SK-N-SH (cell line): ENCODE data around the gene TCHP. TPM values are rescaled to one million over a fixed set of nuclear protein-coding genes. Genes with fewer than 3 reads are reported as not detected.
"Not testable (repeated sequence)": the region's sequence is repeated elsewhere in the genome, so short reads cannot be mapped to it uniquely, and the experiment has no call there.

Experiments
- CTCF ChIA-PET: fragments of 300-600, 350-600 bp; formaldehyde crosslinking; extraction: SDS; loops from one replicate; lab custom pipeline; 2021; lab: Yijun Ruan, JAX
- POLR2A ChIA-PET: fragments of 350-600 bp; sonication (Branson Sonifier 250); formaldehyde crosslinking; extraction: SDS; loops from one replicate; lab custom pipeline; 2020; ENCODE audit warnings: antibody characterized with exemption, inconsistent platforms; lab: Yijun Ruan, JAX
- DNase-seq: peaks from one replicate; pipeline ENCODE4 v3.0.0; 2012
- H2AFZ ChIP-seq: fragments of 200-600 bp; sonication (generic); 2 replicates; pipeline ENCODE4 v1.8.1; 2016; ENCODE audit warnings: antibody characterized with exemption, mild to moderate bottlenecking, low read depth
- H3F3A ChIP-seq: fragments of 200-600 bp; sonication (generic); replicated peaks from 2 replicates; pipeline ENCODE3; 2016; ENCODE audit warnings: antibody characterized with exemption, mild to moderate bottlenecking; ENCODE audit not compliant: insufficient read depth
- H3K27ac ChIP-seq, 2 experiments: fragments of 200-500 bp in 1 of 2; fragments of 200-600 bp in 1 of 2; sonication (Bioruptor generic) in 1 of 2; sonication (generic), shearing (Covaris generic) in 1 of 2; 2 replicates each; pipeline versions ENCODE4 v1.5.1 to v1.6.1; 2014 to 2016; ENCODE audit warnings: low read depth in 2 of 2, inconsistent platforms in 1 of 2, low read length in 1 of 2, mild to moderate bottlenecking in 1 of 2, mixed read lengths in 1 of 2
- H3K27me3 ChIP-seq: fragments of 200-600 bp; sonication (generic), shearing (Covaris generic); 2 replicates; pipeline ENCODE4 v1.6.1; 2016; ENCODE audit warnings: mixed run types; ENCODE audit not compliant: insufficient read depth
- H3K36me3 ChIP-seq, 2 experiments: fragments of 200-500 bp in 1 of 2; fragments of 200-600 bp in 1 of 2; sonication (Bioruptor generic) in 1 of 2; sonication (generic) in 1 of 2; replicated peaks in 1 of 2; 2 replicates each; pipeline versions ENCODE3 to v1.5.1; 2014 to 2016; ENCODE audit warnings: low read length in 1 of 2, mild to moderate bottlenecking in 1 of 2; ENCODE audit not compliant: insufficient read depth in 2 of 2, control insufficient read depth in 1 of 2
- H3K4me1 ChIP-seq, 2 experiments: fragments of 200-500 bp in 1 of 2; fragments of 200-600 bp in 1 of 2; sonication (Bioruptor generic) in 1 of 2; sonication (generic), shearing (Covaris generic) in 1 of 2; 2 replicates each; pipeline versions ENCODE4 v1.5.1 to v1.6.1; 2014 to 2016; ENCODE audit warnings: low read depth in 1 of 2, low read length in 1 of 2, mixed run types in 1 of 2; ENCODE audit not compliant: insufficient read depth in 2 of 2, control insufficient read depth in 1 of 2
- H3K4me2 ChIP-seq: fragments of 200-600 bp; sonication (generic), shearing (Covaris generic); 2 replicates; pipeline ENCODE4 v1.6.1; 2017; ENCODE audit warnings: mixed run types
- H3K4me3 ChIP-seq, 2 experiments: fragments of 200-500 bp in 1 of 2; fragments of 200-600 bp in 1 of 2; sonication (Bioruptor generic) in 1 of 2; sonication (generic), shearing (Covaris generic) in 1 of 2; 2 replicates each; pipeline versions ENCODE4 v1.5.1 to v1.8.1; 2014 to 2016; ENCODE audit warnings: low read depth in 2 of 2, inconsistent platforms in 1 of 2, low read length in 1 of 2, mild to moderate bottlenecking in 1 of 2, mixed read lengths in 1 of 2, moderate library complexity in 1 of 2
- H3K79me2 ChIP-seq: fragments of 200-600 bp; sonication (generic); 2 replicates; pipeline ENCODE4 v1.8.1; 2017; ENCODE audit warnings: mild to moderate bottlenecking; ENCODE audit not compliant: insufficient read depth
- H3K9ac ChIP-seq: fragments of 200-600 bp; sonication (generic); 2 replicates; pipeline ENCODE4 v1.6.1; 2017; ENCODE audit warnings: mixed run types
- H3K9me2 ChIP-seq: fragments of 200-600 bp; sonication (generic); 2 replicates; pipeline ENCODE4 v1.6.1; 2017; ENCODE audit warnings: mixed run types
- H3K9me3 ChIP-seq: fragments of 200-600 bp; sonication (generic); 2 replicates; pipeline ENCODE4 v1.6.1; 2017; ENCODE audit warnings: mixed run types, mild to moderate bottlenecking, moderate library complexity
- H4K20me1 ChIP-seq: fragments of 200-600 bp; sonication (generic); 2 replicates; pipeline ENCODE4 v1.6.1; 2017; ENCODE audit warnings: mild to moderate bottlenecking, mixed run types; ENCODE audit not compliant: insufficient read depth
- CTCF ChIP-seq: fragments of 200-600 bp; sonication (generic); IDR thresholded peaks from 2 replicates; pipeline ENCODE4 v1.6.1; 2017; ENCODE audit warnings: antibody characterized with exemption, mild to moderate bottlenecking, moderate library complexity
- ELF1 ChIP-seq: IDR thresholded peaks from 2 replicates; pipeline ENCODE4 v1.4.0; 2012
- EZH2phosphoT487 ChIP-seq: fragments of 200-600 bp; sonication (generic); IDR thresholded peaks from 2 replicates; pipeline ENCODE4 v1.6.1; 2017; ENCODE audit warnings: low read depth, mixed run types, mild to moderate bottlenecking, antibody characterized with exemption, moderate library complexity, borderline replicate concordance
- FOSL2 ChIP-seq: IDR thresholded peaks from 2 replicates; pipeline ENCODE4 v1.4.0; 2012; ENCODE audit warnings: low read depth, mild to moderate bottlenecking, moderate library complexity, borderline replicate concordance
- GABPA ChIP-seq: IDR thresholded peaks from 2 replicates; pipeline ENCODE4 v1.4.0; 2012; ENCODE audit warnings: low read depth, mild to moderate bottlenecking
- GATA2 ChIP-seq: sonication (generic); formaldehyde crosslinking; IDR thresholded peaks from 2 replicates; pipeline ENCODE4 v1.5.0; 2020; ENCODE audit warnings: mild to moderate bottlenecking, missing genetic modification reagents
- JUND ChIP-seq: IDR thresholded peaks from 2 replicates; pipeline ENCODE4 v1.4.0; 2012
- MAX ChIP-seq: IDR thresholded peaks from 2 replicates; pipeline ENCODE4 v1.4.0; 2012; ENCODE audit warnings: low read depth
- MXI1 ChIP-seq: IDR thresholded peaks from 2 replicates; pipeline ENCODE4 v1.6.1; 2012; ENCODE audit warnings: mild to moderate bottlenecking, low read depth, low read length, improper control_type of control experiment
- NRF1 ChIP-seq: IDR thresholded peaks from 2 replicates; pipeline ENCODE4 v1.6.1; 2012; ENCODE audit warnings: low read depth, mild to moderate bottlenecking, low read length
- POLR2AphosphoS5 ChIP-seq: IDR thresholded peaks from 2 replicates; pipeline ENCODE4 v1.6.1; 2012; ENCODE audit warnings: low read depth, low read length
- RCOR1 ChIP-seq: fragments of 150-350 bp; IDR thresholded peaks from 2 replicates; pipeline ENCODE4 v1.6.1; 2017; ENCODE audit warnings: antibody characterized with exemption, low read length
- RFX5 ChIP-seq: IDR thresholded peaks from 2 replicates; pipeline ENCODE4 v1.6.1; 2012; ENCODE audit warnings: mild to moderate bottlenecking, improper control_type of control experiment, low read length
- TCF12 ChIP-seq: IDR thresholded peaks from 2 replicates; pipeline ENCODE4 v1.4.0; 2012
- USF1 ChIP-seq: IDR thresholded peaks from 2 replicates; pipeline ENCODE4 v1.4.0; 2012; ENCODE audit warnings: low read depth, borderline replicate concordance
- WGBS: methylation state at CpG from one replicate; pipeline ENCODE4 v1.1.6; 2017; ENCODE audit warnings: low lambda C conversion rate; 5-methylcytosine and 5-hydroxymethylcytosine counted together
- polyA plus RNA-seq, 3 experiments: library from polyadenylated mRNA; depleted of rRNA; stranded (reverse); fragments of >200 nt; gene quantifications; 2 replicates each; pipeline ENCODE4 v1.2.3, GENCODE V29; 2012

The TCHP gene
- polyA plus RNA-seq, 1 of the 3 experiments (the other 2 are of a cell fraction), result 37.3 TPM

GRCh38 chr12:109896188-109896587, 3.9 kb upstream of the TCHP start (continued):
- TF ChIP-seq CTCF, result no peak
- no peak for TF ChIP-seq NRF1
- no peak for TF ChIP-seq MAX
- TF ChIP-seq ELF1, result no peak
- no peak for TF ChIP-seq RCOR1
- no peak for TF ChIP-seq MXI1
- TF ChIP-seq GABPA, result no peak
- no peak for TF ChIP-seq RFX5
- no peak for TF ChIP-seq GATA2 (CRISPR knock-in tag)
- no peak for TF ChIP-seq EZH2phosphoT487

- H3K9me3 ChIP-seq, result no peaks in the 10 kb centered on the region
- no peaks in the 10 kb centered on the region for H3K9me2 ChIP-seq
- H3K4me2 ChIP-seq, result no peak overlapping the region
- no peak overlapping the region for H2AFZ ChIP-seq
- ChIA-PET POLR2A (no interaction called here), CTCF (interaction anchor here (1.3 to 2.1 kb wide), 2 partner anchors 43 to 51 kb away, joined by 3 to 6 read pairs; no protein-coding TSS in a partner anchor)
- H3F3A ChIP-seq, result no peaks in the 10 kb centered on the region
- peaks cover 29% of the 10 kb centered on the region for H3K79me2 ChIP-seq
- no peak overlapping the region for H3K4me3 ChIP-seq
- WGBS, result 89% methylated on average over 5 of the region's 6 CpGs
- TF ChIP-seq MXI1 (no peak), FOSL2 (no peak), JUND (no peak), NRF1 (no peak), POLR2AphosphoS5 (no peak), TCF12 (no peak), RFX5 (no peak), USF1 (no peak)
- H3K4me1 ChIP-seq, result peaks cover 0 to 9% of the 10 kb centered on the region in 2 experiments; a peak in 1 of 4 replicates
- H3K36me3 ChIP-seq, result no peaks in the 10 kb centered on the region
- no peaks in the 10 kb centered on the region for H4K20me1 ChIP-seq
- DNase-seq, result no peak
- H3K9ac ChIP-seq, result no peak overlapping the region
- H3K27ac ChIP-seq, result no peak overlapping the region
- H3K27me3 ChIP-seq, result no peaks in the 10 kb centered on the region
Observed at GRCh38 chr12:109897029-109897428, 3.0 kb upstream of the TCHP start.

- H3K4me1 ChIP-seq, H4K20me1 ChIP-seq, H3K9me2 ChIP-seq, POLR2A ChIA-PET, DNase-seq, H3F3A ChIP-seq, H3K9me3 ChIP-seq, H3K27me3 ChIP-seq: not testable (repeated sequence)
- CTCF ChIA-PET, result interaction anchor here (1.4 kb wide), 1 partner anchor 18 kb away, joined by 4 read pairs; the partner anchor contains the start of gene GLTP
- peak overlapping the region in 1 of 2 experiments; percentile 72; a peak in 2 of 4 replicates for H3K27ac ChIP-seq
- peaks cover 12 to 14% of the 10 kb centered on the region in 2 experiments for H3K36me3 ChIP-seq
- peak overlapping the region; percentile 95 for H2AFZ ChIP-seq
- H3K4me3 ChIP-seq, result peak overlapping the region; percentile 74 to 83; a peak in 3 of 4 replicates
- H3K79me2 ChIP-seq, result peaks cover 34% of the 10 kb centered on the region
- 95% methylated on average over 15 of the region's 15 CpGs for WGBS
- peak overlapping the region; percentile 82 for H3K4me2 ChIP-seq
- peak overlapping the region; percentile 89; the same call in 1 of the 2 replicates for H3K9ac ChIP-seq
Observed at GRCh38 chr12:109899345-109899744, 729 bp upstream of the TCHP start.
